GM12892 (cell line): ENCODE results near the gene TRABD2B.

Source experiments
- POLR2A ChIP-seq: IDR thresholded peaks from 2 replicates; pipeline ENCODE4 v1.6.1; 2011; ENCODE audit warnings: low read depth, low read length, control low read depth
- TAF1 ChIP-seq: IDR thresholded peaks from 2 replicates; pipeline ENCODE4 v1.6.1; 2011; ENCODE audit warnings: low read depth, mild to moderate bottlenecking, control low read depth, low read length, borderline replicate concordance

- TF ChIP-seq TAF1 (no peak), POLR2A (no peak)
Observed at GRCh38 chr1:47713333-47713953, 283.7 kb downstream of the TRABD2B start.
